Daoy (cell line): ENCODE results near the gene LDHA. TPM values are rescaled to one million over a fixed set of nuclear protein-coding genes. Genes with fewer than 3 reads are reported as not detected.

ENCODE experiments used
- DNase-seq: peaks from one replicate; pipeline ENCODE4 v3.0.0-alpha.2; 2015; ENCODE audit warnings: low read depth
- total RNA-seq: library from RNA; depleted of rRNA; stranded (reverse); fragments of >200 nt; shearing (Covaris generic); gene quantifications from 2 replicates; pipeline ENCODE4 v1.2.3, GENCODE V29; 2014; rRNA removed

The LDHA gene
- 452 and 487 TPM in 2 replicates for total RNA-seq

DNA sequence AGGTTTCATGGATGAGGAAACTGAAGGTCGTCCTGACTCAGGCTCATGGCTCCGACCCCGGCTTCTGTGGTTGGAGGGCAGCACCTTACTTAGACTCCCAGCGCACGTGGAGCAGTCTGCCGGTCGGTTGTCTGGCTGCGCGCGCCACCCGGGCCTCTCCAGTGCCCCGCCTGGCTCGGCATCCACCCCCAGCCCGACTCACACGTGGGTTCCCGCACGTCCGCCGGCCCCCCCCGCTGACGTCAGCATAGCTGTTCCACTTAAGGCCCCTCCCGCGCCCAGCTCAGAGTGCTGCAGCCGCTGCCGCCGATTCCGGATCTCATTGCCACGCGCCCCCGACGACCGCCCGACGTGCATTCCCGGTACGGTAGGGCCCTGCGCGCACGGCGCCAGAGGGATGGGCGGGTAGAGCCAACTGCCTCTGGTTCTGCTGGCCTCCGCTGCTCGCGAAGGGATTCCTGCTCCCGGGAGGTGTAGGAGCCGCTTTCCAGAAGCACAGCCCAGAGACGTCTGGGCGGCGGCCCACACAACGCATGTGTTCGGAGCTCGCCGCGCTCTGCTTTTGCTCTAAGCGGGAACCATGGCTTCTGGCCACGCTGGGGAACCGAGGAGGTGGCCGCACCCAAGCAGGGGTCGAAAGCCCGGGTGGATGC, at the start of gene LDHA:
Gene LDHA (plus strand): TSS at position 289 of the 653 bp plus-strand sequence. CDS start 2,280 bp downstream, outside the sequence.
- DNase-seq, result peak; percentile 98

DNA sequence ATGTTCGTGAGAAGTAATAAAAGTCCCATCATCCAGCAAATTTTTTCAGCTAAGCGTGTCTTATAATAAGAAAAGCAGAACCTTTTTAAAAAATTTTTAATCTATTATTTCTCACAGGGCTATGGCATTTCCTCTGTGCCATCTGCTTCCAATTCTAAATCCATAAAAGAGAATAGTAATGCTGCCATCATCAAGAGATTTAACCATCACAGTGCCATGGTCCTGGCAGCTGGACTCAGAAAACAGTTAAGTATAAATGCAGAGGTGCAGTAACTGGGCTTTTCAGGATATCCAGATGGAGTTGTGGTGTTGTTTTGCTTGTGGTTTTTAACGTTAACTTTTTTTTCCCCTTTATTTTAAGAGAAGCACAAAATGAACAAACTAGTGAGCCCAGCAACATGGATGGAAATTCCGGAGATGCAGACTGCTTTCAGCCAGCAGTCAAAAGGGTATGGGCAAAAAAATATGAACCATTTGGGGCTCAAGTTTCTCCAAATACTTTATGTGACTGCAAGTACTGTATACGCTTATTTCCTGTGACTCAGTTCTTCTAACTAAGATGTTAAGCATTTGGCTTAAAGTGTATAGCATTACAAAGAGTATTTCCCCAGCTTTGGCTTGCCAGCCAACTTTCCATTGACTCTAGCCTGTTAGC, 46.8 kb upstream of the LDHA start:
- DNase-seq, result no peak

DNA sequence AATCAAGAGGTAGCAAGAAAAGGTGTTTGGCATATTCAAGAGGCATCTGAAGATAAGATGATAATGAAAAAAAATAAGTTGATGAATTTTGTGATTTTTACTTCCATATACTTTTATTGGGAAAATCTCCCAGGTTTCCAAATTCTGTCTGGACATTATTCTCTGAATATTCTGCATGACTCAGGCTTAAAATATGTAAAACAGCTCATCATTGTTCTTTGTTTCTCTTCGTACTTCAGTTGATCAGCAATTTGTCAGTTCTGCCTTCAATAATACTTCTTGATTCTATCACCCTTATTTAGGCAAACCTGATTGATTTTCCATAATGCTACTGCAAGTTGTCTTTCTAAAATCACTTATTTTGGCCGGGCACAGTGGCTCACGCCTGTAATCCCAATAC, 41.8 kb upstream of the LDHA start:
- no peak for DNase-seq

DNA sequence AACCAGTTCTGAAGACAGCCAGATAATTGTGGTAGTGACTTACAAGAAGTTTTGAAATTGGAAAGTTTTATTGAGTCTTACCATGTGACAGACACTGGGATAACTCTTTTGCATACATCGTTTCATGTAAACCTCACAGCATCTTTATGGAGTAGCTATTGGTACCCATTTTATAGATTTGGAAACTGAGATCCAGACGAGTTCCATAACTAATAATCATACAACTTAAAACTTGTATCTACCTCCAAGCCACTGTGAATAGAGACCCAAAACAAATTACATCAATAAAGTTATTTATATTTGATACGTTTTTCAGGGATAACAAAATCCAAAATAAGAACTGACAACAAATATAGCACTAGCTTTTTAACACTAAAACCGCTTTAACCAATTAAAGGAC, 35.7 kb upstream of the LDHA start:
- DNase-seq, result no peak

GRCh38 chr11:18361154-18361553, 33.2 kb upstream of the LDHA start:
- DNase-seq, result no peak

GRCh38 chr11:18364495-18365073, 29.8 kb upstream of the LDHA start:
- no peak for DNase-seq

DNA sequence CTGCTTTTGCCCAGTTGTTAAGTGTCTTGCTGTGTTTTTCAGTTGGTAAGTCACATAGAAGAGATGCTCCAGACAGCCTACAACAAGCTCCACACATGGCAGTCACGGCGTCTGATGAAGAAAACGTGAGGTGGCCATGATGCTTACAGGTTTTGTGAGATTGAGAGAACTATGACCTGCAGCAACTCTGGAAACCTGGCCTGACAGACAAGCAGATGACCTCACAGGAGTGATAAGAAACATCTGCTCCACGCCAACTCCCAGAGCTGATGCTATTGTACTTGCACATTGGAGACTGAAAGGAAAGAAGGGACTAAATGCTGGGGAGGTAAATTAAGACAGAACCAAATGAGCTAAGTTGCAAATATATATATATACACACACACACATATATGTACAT, 28.6 kb upstream of the LDHA start:
- no peak for DNase-seq

DNA sequence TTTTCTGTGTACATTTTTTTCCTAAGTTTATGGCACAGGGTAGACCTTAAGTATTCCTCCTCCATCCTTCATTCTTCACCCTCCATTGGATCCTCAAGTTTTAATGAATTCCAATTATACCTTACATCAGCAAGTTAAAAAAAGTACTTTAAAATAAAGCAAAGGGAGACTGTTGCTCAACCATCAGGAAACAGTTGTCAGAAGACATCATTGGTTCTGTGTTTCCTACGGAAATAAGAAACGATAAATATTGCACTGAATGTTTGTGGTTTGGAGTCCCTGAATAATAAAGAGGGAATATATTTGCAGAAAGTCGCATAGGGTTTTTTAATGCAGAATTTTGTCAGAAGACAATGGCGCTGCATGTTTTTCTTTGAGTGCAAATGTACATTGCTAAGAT, 28.1 kb upstream of the LDHA start:
- DNase-seq, result no peak

DNA sequence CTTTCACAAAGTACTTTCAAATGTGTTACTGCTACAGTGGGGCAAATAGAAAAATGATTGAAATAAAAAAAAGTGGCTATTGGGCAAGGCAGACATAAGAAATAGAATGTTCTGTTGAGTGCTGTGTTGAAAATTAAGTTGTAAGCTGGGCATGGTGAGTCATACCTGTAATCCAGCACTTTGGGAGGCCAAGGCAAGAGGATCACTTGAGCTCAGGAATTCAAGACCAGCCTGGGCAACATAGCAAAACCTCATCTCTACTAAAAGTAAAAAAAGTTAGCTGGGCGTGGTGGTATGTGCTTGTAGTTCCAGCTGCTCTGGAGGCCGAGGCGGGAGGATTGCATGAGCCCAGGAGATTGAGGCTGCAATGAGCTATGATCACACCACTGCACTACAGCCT, 26.9 kb upstream of the LDHA start:
- peak; percentile 6 for DNase-seq

DNA sequence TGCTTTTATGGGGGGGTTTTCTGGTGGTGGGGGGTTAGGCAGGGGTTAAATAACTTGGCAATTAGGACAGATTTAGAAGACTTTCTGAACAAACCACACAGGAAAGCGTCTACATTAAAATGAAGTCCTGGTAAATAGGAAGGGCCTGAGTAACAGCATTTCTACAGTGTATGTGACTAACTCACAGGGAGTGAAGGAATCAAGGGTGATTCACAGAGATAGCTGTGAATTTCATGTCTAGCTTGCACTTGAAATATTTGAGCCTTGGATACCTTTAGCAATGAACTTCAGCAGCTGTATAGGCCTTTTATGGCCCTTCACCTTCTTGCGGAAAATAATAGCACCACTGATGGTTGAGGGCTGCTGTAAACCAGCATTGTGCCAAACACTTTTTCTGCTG, 26.1 kb upstream of the LDHA start:
- DNase-seq, result no peak

GRCh38 chr11:18369398-18369797, 25.0 kb upstream of the LDHA start:
- no peak for DNase-seq

DNA sequence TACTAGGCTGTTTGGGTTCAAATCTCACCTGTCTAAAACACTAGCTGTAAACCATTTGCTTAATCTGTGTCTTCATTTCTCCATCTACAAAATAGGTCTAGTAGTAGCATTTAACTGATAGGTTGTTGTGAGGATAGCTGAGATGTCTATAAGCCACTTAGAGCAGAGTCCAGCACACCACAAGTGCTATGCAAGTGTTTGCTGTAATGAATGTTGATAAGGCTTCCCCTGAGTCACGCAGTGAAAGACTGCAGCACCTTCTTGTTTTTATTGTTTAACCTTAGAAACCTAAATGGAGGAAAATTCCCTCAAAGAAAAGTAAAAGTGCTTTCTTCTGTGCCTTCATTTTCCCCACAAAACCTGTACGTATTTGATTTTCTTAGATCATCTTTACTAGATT, 23.1 kb upstream of the LDHA start:
- DNase-seq, result no peak

DNA sequence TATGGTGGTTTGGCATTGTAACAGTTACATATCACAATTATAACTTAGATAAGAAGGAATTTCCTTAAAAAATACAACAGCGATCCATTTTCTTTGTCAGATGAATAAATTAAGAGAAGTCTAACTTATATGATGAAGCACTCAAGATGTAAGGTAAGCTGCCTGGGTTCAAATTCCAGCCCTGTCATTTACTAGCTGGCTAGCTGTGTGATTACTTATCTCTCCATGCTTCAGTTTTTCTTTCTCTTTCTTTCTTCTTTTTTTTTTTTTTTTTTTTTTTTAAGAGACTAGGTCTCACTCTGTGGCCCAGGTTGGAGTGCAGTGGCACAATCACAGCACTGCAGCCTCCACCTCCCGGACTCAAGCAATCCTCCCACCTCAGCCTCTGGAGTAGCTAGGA, 22.2 kb upstream of the LDHA start:
- DNase-seq, result no peak

DNA sequence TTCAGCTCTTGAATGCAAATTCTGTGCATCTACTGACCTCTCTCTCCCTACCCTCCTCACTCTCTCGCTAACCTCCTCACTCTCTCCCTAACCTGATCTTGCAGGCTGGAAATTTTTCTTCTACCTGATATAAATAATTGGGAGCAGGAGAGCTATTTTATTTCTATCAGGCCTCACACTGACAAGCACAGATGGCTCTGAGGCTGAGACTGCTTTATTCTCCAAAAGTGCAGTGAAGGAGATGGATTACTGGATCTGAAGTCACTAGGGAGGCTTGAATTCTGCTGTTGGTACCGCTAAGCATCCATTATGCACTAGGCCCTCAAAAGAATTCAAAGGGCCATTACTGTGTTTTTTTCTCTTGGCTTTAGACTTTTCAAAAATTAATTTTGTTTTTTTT, 19.4 kb upstream of the LDHA start:
- DNase-seq, result no peak

- no peak for DNase-seq
Observed at GRCh38 chr11:18375941-18376340, 18.4 kb upstream of the LDHA start.

GRCh38 chr11:18379201-18379600, 15.2 kb upstream of the LDHA start:
- no peak for DNase-seq

- DNase-seq, result peak; percentile 94
Observed at GRCh38 chr11:18383388-18384156, 10.8 kb upstream of the LDHA start.

DNA sequence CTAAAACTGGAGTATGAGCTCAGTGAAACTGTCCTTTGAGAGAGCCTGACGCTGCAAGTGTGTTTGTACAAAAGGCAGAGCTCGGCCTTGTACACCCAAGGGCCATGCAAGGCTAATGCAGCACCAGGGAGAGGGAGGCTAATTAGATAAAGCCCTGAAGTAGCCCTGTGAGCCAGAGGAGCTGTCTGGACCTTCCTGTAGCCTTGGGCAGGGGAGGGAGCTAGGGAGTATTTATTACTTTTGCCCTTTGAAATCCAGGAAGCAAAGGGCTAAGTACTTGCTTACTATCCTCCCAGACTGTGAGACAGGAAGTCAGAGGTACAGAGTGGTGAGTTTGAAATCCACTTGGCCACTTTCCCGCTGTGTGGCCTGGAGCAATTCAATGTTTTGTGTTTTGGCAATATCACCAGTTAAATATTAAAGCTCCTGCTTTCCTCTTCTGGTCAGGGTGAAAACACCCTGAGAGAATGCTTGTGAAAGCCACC, 10.2 kb upstream of the LDHA start:
- DNase-seq, result peak; percentile 82

DNA sequence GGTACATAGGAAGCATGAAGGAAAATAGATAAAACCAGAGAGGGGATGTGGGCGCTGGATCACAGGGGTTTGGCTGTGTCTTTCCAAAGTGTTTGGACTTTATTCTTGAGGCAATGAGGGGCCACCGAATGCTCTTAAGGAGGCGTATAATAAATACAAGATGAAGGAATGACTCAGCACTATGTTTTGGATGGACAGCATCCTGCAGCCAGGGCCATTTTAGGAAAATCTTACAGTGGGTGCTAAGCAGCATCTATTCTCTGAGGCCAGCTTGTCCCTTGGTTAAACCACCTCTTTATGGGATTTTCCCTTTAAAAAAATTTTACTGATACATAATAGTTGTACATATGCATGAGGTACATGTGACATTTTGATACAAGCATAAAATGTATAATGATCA, 4.3 kb upstream of the LDHA start:
- no peak for DNase-seq

- DNase-seq, result no peak
Observed at GRCh38 chr11:18392434-18393321, 1.7 kb upstream of the LDHA start.

- no peak for DNase-seq
Observed at GRCh38 chr11:18393581-18394274, 635 bp upstream of the LDHA start.
